GM18526 (cell line): ENCODE measurements around the gene CDC42.

Experiments
- POLR2A ChIP-seq: IDR thresholded peaks from 3 replicates; pipeline ENCODE4 v1.6.1; 2011; ENCODE audit not compliant: insufficient read length; ENCODE audit errors: extremely low read depth

Gene CDC42

DNA sequence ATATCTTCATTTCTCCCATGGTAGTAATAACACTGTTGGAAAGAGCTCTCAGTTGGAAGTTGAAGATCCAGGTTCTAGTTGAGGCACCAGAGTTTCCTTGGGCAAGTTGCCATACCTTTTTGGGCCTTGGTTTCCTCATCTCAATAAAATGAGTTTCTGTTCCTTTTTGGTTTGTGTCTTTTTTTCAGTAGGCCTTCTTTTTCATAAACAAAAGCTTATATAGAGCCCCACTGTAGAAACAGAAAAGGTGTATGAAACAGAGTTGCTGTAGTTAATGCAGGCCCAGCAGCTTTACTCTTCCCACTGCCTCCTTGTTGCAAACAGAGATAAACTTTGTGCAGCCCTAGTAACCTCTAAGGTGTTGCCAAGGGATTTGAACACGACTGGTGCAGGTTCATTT, 48.7 kb downstream of the CDC42 start:
- no peak for TF ChIP-seq POLR2A

DNA sequence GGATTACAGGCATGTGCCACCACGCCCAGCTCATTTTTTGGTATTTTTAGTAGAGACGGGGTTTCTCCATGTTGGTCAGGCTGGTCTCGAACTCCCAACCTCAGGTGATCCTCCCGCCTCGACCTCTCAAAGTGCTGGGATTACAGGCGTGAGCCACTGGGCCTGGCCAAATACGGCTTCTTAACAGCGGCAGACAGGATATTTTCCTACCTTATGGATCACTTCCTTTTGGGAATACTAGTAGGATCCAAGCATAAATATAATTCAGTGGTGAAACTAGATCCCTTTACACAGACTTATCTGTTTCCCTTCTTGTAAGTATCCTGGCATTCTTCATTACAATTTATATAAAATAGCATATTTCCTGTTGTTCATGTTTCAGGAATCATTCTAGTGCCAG, 49.5 kb downstream of the CDC42 start:
- TF ChIP-seq POLR2A, result no peak

DNA sequence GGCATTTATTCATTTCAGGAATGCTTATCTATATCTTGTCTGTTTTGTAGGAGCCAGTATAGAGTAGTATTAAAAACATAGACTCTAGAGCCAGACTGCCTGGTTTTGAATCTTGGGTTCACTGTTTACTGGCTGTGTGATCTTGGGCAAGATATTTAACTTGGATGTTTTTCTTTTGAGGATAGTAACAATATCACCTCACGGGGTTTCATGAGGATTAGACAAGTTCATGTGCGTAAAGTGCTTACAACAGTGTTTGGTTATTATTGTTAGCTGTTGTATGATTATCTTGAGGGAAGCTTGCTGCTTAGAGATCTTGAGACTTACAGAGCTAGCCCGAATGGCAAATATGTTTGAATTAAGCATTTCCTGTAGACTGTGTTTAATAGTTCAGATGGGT, 50.2 kb downstream of the CDC42 start:
- TF ChIP-seq POLR2A, result no peak

DNA sequence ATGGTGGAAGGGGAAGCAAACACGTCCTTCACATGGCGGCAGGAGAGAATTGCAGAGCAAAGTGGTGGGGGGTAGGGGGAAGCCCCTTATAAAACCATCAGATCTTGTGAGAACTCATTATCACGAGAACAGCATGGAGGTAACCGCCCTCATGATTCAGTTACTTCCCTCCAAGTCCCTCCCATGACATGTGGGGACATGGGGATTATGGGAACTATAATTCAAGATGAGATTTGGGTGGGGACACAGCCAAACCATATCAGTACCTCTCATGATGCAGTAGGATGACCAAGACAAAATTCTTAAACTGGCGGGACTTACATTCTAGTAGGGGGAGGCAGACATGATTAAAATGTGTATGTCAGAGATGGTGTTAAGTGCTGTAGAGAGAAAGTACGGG, 51.6 kb downstream of the CDC42 start:
- no peak for TF ChIP-seq POLR2A

DNA sequence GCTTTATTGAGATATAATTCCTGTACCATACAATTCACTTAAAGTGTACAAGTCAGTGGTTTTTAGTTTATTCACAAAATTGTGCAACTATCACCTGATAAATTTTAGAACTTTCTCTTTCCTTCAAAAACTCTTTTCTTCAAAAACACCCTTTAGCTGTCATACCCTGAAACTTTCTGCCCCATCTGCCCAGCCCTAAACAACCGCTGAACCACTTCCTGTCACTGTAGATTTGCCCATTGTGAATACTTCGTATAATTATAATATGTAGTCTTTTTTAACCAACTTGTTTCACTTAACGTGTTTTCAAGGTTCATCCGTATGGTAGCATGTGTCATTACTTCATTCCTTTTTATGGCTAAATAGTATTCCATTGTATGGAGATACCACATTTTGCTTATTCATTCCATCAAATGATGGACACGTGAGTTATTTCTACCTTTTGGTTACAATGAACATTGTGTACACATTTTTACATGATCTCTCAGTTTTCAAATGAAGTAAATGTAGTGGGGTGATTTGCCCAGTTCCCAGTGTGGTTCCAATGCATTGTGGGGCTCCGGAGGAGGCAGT, 52.4 kb downstream of the CDC42 start:
- TF ChIP-seq POLR2A, result no peak

DNA sequence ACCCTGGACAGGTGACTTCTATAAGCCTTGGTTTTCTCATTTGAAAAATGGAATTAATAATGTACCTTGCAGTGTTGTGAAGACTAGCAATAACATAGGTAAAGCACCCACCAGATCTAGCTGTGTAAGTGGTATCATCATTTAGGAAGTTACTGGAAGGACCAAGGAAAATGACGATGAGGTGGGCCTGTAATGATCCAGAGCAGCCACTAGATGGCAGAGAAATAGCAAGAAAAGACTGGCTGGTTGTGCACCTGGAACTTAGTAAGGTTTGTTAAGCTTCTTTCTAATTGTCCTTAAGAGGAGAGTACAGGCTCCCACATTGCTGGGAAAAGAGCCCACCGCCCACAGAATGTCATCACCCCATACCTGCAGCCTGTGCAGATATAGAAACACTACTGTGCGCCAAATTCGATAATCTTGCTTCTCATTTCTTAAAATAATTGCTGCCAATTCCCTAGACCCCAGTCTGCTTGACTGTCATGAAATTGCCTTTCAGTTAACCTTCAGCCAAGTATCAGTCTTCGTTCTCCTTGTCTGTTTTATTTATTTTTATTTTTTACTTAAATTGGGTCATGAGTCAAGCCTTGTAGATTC, 53.2 kb downstream of the CDC42 start:
- TF ChIP-seq POLR2A, result no peak

DNA sequence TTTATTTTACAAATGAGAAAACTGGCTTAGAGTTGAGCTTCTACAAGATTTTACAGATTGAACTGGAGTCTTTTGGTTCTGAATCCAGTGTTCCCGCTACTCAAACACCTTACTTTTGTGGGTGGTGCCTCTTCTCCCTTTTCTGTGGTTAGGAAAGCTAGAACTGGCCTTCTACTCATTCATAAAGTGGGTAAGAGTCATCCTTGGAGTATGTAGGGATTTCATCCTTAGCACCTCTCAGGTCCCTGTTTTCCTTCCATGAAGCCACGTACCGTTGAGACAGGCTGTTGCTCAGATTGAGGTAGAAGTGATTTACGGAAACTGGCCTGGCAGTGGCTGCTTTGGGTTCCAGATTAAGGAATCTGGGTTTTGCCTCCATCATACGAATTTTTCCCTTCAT, 54.6 kb downstream of the CDC42 start:
- TF ChIP-seq POLR2A, result no peak

DNA sequence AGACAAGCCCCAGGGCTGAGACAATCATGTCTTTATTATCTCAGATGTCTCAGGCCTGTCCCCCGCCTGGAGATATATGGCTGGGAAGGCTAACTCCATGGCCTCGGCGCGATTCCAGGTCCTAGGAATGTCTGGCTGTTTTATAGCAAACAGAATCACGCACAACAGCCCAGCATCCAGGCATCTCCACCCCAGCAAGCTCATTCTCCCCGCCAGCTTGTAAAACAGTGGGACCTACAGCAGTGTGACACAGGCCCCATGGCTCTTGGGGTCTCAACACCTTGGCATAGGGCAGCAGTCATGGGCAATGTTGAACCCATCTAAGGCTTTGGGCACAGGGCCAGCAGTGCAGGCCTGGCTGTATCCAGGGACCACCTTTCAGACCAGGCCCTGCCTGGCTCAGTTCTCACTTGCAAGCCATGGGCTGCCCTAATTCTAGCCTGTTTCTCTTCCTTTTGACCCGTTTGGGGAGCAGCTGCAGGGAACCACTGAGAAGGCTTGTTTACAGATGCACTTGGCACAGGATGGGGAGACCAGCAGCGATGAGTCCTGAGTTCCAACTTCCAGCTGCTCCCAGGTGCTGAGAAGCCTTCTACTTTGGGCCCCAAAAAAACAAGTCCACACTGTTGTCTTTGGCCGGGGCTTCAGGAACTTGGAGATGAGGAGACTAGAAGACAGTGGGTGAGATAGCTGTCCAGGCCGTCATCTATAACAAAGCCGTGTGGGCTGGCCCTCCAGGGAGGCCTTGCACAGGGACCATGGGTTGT, 56.0 kb downstream of the CDC42 start:
- no peak for TF ChIP-seq POLR2A

DNA sequence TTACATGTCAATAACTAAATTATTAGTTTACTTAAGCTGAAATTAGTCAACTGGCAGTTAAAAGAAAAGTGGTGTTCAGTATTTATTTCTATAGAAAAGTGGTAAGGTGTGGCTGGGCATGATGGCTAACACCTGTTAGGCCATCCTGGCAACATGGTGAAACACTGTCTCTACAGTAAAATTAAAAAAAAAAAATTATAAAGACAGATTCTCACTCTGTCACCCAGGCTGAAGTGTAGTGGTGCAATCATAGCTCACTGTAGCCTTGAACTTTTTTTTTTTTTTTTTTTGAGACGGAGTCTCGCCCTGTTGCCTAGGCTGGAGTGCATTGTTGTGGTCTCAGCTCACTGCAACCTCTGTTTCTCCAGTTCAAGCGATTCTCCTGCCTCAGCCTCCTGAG, 57.5 kb downstream of the CDC42 start:
- TF ChIP-seq POLR2A, result no peak

DNA sequence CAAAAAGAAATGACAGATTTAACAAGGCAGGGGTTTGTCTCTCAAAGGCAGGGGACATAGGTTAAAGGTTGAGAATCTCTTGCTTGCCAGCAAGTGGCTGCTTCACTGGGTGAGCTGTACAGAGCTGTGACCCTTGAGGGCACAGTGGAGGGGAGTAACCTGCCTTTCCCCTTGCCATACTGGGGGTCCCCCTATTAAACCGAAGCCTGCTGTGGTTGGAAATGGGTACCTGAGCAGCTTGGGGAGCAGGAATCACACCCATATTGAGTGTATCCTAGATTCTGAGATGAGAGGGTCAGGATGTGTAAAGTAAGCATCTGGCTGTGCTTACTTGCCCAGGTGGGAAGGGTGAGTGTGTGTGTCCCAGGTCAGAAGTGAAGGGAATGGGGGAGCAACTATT, 58.6 kb downstream of the CDC42 start:
- no peak for TF ChIP-seq POLR2A

DNA sequence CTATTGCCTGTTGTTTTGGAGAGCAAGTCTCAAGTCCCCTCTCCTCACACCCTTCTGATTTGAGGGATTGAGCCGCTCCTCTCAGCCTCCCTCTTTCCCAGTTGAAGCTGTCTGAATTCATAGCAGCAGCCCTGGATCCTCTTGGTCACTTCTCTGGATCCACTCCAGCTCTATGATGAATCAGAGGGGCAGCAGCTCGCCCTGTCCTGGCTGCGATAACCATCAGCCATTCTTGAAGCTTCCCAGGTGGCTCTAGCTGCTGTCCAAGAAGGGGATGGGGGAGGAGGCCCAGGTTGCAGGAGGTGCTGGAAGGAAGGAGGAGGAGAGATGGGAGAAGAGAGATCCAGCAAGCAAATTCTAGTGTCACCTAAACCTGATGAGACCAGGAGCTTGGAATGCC, 59.1 kb downstream of the CDC42 start:
- no peak for TF ChIP-seq POLR2A

DNA sequence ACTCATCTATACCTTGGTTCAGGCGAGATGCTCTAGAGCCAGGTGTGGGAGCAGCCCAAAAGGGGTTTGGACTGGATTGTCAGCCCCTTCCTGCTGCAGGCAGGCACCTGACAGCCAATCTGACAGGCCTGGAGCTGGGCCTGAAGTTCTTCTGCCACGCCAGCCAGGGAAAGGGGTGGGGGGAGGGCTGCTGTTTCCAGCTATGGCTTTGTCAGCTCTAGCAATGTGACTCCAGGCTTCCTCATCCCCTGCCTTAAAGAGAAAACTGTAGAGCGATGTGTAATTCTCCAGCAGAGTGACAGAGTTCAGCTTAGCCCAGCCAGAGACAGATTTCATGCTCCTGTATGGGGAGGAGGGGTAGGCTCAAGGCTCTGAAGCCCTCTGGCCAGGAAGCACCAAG, 60.0 kb downstream of the CDC42 start:
- TF ChIP-seq POLR2A, result no peak

DNA sequence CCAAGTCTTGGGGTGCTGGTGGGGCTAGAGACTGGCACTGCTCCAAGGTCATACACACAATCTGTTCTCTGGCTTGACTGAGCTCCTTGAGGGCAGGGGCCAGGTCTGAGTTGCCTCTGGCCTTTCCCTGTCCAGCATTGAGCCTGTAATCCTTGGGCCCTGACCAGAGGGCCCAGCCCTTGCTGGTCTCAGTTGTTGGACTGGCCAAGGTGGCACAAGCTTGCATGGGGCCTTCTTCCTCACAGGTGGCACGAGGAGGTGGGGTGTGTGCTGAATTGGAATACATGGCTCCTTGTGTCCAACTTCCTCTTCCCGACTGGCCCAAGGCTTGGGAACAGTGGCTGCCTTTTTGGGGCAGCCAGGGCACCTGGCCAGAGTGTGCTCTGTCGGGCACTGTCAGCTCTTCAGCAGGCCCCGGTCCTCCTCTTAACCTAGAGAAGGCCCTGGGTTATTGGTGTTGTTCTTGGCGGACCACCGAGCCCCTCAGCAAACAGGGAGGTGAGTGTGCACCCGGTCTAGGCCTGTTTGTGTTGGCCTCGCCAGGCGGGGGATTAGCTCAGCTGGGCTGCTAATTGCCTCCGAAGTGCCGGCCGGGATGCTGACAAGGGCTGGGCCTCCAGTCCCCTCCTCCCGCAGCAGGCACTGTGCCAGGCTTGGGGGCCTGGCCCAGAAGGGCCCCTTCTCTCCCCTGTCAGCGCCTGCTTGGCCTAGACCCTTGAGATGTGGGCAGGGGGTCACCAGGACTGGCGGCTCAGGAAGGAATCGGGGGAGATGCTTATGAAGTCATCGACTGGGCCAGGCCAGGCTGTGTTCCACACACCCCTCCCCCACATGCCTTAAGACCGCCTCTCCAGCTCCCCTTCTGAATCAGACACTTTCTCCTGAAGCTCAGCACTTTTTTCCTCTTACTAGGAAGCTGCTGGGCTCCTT, 61.8 kb downstream of the CDC42 start:
- TF ChIP-seq POLR2A, result no peak

DNA sequence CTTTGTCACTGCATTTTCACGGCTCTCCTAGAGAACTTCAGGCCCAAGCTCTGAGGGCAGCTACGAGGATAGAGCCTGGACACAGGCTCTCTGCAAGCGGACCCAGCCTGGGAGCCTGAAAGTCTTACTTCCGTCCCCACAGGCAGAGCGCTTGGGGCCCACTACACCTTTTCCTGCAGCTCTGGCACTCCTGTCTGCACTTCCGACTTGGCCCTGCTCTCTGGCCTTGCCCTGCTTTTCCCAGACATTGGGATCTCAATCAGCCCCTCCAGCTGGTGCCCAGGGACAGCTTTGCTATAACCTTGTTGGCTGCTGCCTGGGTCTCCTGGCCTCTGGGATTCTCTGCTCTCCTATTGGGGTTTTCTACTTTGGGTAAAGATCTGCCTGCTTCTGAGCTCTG, 62.8 kb downstream of the CDC42 start:
- no peak for TF ChIP-seq POLR2A

DNA sequence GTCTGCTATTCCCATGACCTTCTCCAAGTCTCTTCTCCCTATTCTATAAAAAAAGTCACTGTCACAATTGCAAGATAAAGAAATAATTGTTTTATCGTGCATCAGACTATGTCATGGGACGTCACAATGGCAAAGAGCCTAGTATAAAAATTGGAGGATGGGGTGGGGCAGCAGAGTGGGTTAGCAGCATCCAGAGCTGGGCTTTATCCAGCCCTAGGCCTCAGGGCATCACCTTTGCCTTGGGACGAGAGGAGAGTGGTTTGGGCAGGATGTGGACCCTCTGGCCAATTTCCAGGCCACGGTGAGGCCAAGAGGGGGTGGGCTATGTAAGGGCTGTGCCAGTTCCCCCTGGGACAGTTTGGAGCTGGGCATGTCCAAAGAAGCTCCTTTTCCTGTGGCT, 64.7 kb downstream of the CDC42 start:
- TF ChIP-seq POLR2A, result no peak

DNA sequence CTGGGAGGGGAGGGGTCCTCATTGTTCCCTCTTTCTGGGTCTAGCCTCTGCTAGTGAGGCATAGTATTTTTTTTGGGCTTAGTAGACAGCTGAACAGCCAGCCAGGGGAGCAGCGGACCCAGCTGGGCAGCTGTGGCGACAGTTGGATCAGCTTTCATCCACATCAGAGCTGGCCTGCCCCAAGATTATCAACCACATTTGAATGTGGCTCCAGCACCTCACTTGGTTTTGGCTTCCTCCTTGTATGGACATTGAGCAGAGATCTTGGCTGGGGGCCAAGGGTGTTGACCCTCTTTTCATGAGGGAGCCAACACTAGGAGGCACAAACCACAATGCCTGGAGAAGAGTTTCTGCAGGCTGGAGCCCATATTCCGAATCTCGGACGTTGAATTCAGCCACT, 65.3 kb downstream of the CDC42 start:
- TF ChIP-seq POLR2A, result no peak

DNA sequence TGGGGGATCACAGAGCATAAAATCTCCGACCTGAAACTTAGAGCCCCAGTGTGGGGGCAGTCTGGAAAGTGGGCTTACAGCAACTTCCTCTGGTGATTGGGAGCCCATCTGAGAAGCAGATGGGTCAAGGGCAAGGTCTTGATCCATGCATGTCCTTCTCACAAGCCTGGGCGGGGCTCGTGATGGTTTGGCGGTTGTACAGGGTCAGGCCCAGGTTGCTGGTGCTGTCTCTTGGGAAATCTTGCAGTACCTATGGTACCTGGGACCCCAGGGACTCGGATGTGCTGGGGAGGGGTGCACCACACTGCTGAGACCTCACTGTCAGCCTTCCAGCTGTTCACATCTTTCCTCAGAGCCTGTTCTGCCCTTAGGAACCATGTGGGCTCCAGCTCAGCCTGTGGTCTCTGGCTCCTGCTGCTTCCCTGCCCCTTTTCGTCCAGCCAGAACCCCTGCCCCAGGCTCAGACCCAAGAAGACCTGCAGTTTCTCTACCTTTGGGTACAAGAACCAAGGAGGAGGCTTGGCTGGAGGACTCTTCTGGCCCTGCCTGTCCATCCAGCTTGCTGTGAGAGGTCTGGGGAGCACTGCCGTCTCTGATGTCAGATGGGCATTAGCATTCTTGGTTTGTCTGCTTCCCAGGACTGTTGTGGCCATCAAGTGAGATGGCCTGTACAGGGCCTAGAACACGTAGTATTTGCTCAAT, 65.9 kb downstream of the CDC42 start:
- no peak for TF ChIP-seq POLR2A
